GM23338 (cell line): ENCODE results near the gene KCNK4. TPM values are rescaled to one million over a fixed set of nuclear protein-coding genes. Genes with fewer than 3 reads are reported as not detected.

Experiments used
- ATAC-seq: fragments of 200-7000 bp; cut with Tn5 transposase; 3 replicates; pipeline ENCODE4 v1.9.1; 2020
- DNase-seq: peaks from one replicate; pipeline ENCODE4 v3.0.0-alpha.2; 2015; ENCODE audit warnings: low spot score
- H2AFZ ChIP-seq: fragments of 200-600 bp; sonication (generic); 2 replicates; pipeline ENCODE4 v1.8.0; 2016; ENCODE audit warnings: antibody characterized with exemption, mild to moderate bottlenecking, moderate library complexity
- H3F3A ChIP-seq: fragments of 200-600 bp; sonication (generic); replicated peaks from 2 replicates; pipeline ENCODE4 v1.8.0; 2017; ENCODE audit warnings: antibody characterized with exemption, mixed run types, low read depth
- H3K27ac ChIP-seq: fragments of 200-600 bp; sonication (generic); 2 replicates; pipeline ENCODE4 v1.6.1; 2016; ENCODE audit warnings: low read depth
- H3K27me3 ChIP-seq: fragments of 200-600 bp; sonication (generic); 2 replicates; pipeline ENCODE4 v1.8.0; 2016; ENCODE audit warnings: mild to moderate bottlenecking, mixed run types, moderate library complexity; ENCODE audit not compliant: insufficient read depth
- H3K36me3 ChIP-seq: fragments of 200-600 bp; sonication (generic); 2 replicates; pipeline ENCODE4 v1.8.0; 2016; ENCODE audit warnings: mild to moderate bottlenecking; ENCODE audit not compliant: insufficient read depth
- H3K4me1 ChIP-seq: fragments of 200-600 bp; sonication (generic); 2 replicates; pipeline ENCODE4 v1.8.0; 2016; ENCODE audit warnings: mild to moderate bottlenecking, moderate library complexity; ENCODE audit not compliant: insufficient read depth
- H3K4me2 ChIP-seq: fragments of 200-600 bp; sonication (generic); 2 replicates; pipeline ENCODE4 v1.7.1; 2017; ENCODE audit warnings: mixed run types
- H3K4me3 ChIP-seq: fragments of 200-600 bp; sonication (generic); 2 replicates; pipeline ENCODE4 v1.6.1; 2016; ENCODE audit warnings: mixed run types
- H3K79me2 ChIP-seq: fragments of 200-600 bp; sonication (generic); replicated peaks from 2 replicates; pipeline ENCODE4 v1.8.0; 2017; ENCODE audit warnings: mild to moderate bottlenecking; ENCODE audit not compliant: insufficient read depth
- H3K9me2 ChIP-seq: fragments of 200-600 bp; sonication (generic); 2 replicates; pipeline ENCODE4 v1.8.0; 2017; ENCODE audit not compliant: insufficient read depth
- H4K20me1 ChIP-seq: fragments of 200-600 bp; sonication (generic); replicated peaks from 2 replicates; pipeline ENCODE4 v1.8.0; 2017; ENCODE audit warnings: mild to moderate bottlenecking; ENCODE audit not compliant: insufficient read depth
- H3K27ac Mint-ChIP-seq: 2 replicates; pipeline ENCODE4 v1.8.0; 2020; ENCODE audit warnings: inconsistent platforms, mild to moderate bottlenecking, moderate library complexity, mixed read lengths
- H3K27me3 Mint-ChIP-seq: 3 replicates; pipeline ENCODE4 v1.8.0; 2022; ENCODE audit warnings: low read depth, mild to moderate bottlenecking, moderate library complexity, mixed read lengths, inconsistent platforms; ENCODE audit not compliant: insufficient read depth, poor library complexity
- H3K36me3 Mint-ChIP-seq: 3 replicates; pipeline ENCODE4 v1.8.0; 2021; ENCODE audit warnings: low read depth, mild to moderate bottlenecking, inconsistent platforms, moderate library complexity, mixed read lengths
- H3K4me1 Mint-ChIP-seq: 3 replicates; pipeline ENCODE4 v1.8.0; 2020; ENCODE audit warnings: mild to moderate bottlenecking, inconsistent platforms, mixed read lengths
- H3K4me3 Mint-ChIP-seq: 3 replicates; pipeline ENCODE4 v1.8.0; 2021; ENCODE audit warnings: moderate library complexity, mild to moderate bottlenecking, inconsistent platforms, mixed read lengths
- H3K9me3 Mint-ChIP-seq: 3 replicates; pipeline ENCODE4 v1.8.0; 2020; ENCODE audit warnings: moderate library complexity, mild to moderate bottlenecking, inconsistent platforms, mixed read lengths
- CREB1 ChIP-seq: fragments of 250-450 bp; sonication (Bioruptor Pico); IDR thresholded peaks from 2 replicates; pipeline ENCODE4 v1.5.0; 2020; ENCODE audit warnings: low read depth, mild to moderate bottlenecking, moderate library complexity
- CTCF ChIP-seq, 2 experiments: fragments of 200-600 bp in 1 of 2; sonication (generic) in 1 of 2; conservative IDR thresholded peaks; 2 replicates each; pipeline versions ENCODE4 v1.5.1 to v1.6.1; 2016 to 2017; ENCODE audit warnings: antibody characterized with exemption in 2 of 2, low read depth in 2 of 2, mild to moderate bottlenecking in 2 of 2, moderate library complexity in 1 of 2
- EZH2phosphoT487 ChIP-seq: fragments of 200-600 bp; sonication (generic); IDR thresholded peaks from one replicate; pipeline ENCODE4 v1.8.1; 2018; ENCODE audit warnings: antibody characterized with exemption; ENCODE audit not compliant: unreplicated experiment
- NANOG ChIP-seq: IDR thresholded peaks from 2 replicates; pipeline ENCODE4 v1.6.1; 2016; ENCODE audit warnings: antibody characterized with exemption, borderline replicate concordance
- STAT1 ChIP-seq: IDR thresholded peaks from one replicate; pipeline ENCODE4 v1.6.1; 2016; ENCODE audit warnings: antibody characterized with exemption; ENCODE audit not compliant: unreplicated experiment
- ZNF114 ChIP-seq: fragments of 250-450 bp; sonication (Bioruptor Pico); IDR thresholded peaks from 2 replicates; pipeline ENCODE4 v1.5.0; 2020; ENCODE audit warnings: mild to moderate bottlenecking, moderate library complexity
- ZNF331 ChIP-seq: fragments of 250-450 bp; sonication (Bioruptor Pico); IDR thresholded peaks from 2 replicates; pipeline ENCODE4 v1.5.0; 2020; ENCODE audit warnings: low read depth, mild to moderate bottlenecking, moderate library complexity
- polyA plus RNA-seq: library from polyadenylated mRNA; unstranded; fragments of >200 nt; fragmentation: Nextera tagmentation; extraction: Ambion mirVana; gene quantifications from 2 replicates; pipeline ENCODE4 v1.2.1, GENCODE V29; 2016
- total RNA-seq: library from RNA; depleted of rRNA; stranded (reverse); fragments of >200 nt; shearing (Covaris generic); gene quantifications from 2 replicates; pipeline ENCODE4 v1.2.3, GENCODE V29; 2014
- TF ChIP-seq, protein P1 (sequence below): IDR thresholded peaks from 2 replicates; pipeline ENCODE4 v1.6.1; 2016; ENCODE audit warnings: antibody characterized with exemption

The KCNK4 gene
- total and polyA plus RNA-seq, 2 experiments from 2014 or later, result 1.0 TPM; not detected in 1

GRCh38 chr11:64288353-64288750, 2.8 kb upstream of the KCNK4 start:
- H3K4me3 Mint-ChIP-seq, result no peak overlapping the region
- Histone ChIP-seq H3K4me3 (no peak overlapping the region), H3K9me2 (no peaks in the 10 kb centered on the region), H3K36me3 (no peaks in the 10 kb centered on the region), H3K4me1 (peaks cover 8% of the 10 kb centered on the region), H2AFZ (no peak overlapping the region), H4K20me1 (peaks cover 1% of the 10 kb centered on the region; the same call in 1 of the 2 replicates), H3K79me2 (no peaks in the 10 kb centered on the region), H3K4me2 (no peak overlapping the region), H3F3A (peaks cover 13% of the 10 kb centered on the region; the same call in 1 of the 2 replicates), H3K27me3 (peaks cover 55% of the 10 kb centered on the region), H3K27ac (no peak overlapping the region)
- peaks cover 11% of the 10 kb centered on the region for H3K4me1 Mint-ChIP-seq
- no peaks in the 10 kb centered on the region; the same call in 2 of the 3 replicates for H3K36me3 Mint-ChIP-seq
- no peak for ATAC-seq
- peaks cover 50% of the 10 kb centered on the region for H3K27me3 Mint-ChIP-seq
- DNase-seq, result no peak
- H3K9me3 Mint-ChIP-seq, result no peaks in the 10 kb centered on the region; the same call in 1 of the 3 replicates
- TF ChIP-seq ZNF331 (CRISPR knock-in tag) (no peak), ZNF114 (no peak), NANOG (no peak), CTCF (conservative IDR thresholded peaks at IDR 0.05; ENCODE audit: low read depth in 2 of 2) (no peak), EZH2phosphoT487 (no peak)
- TF ChIP-seq, protein P1, sequence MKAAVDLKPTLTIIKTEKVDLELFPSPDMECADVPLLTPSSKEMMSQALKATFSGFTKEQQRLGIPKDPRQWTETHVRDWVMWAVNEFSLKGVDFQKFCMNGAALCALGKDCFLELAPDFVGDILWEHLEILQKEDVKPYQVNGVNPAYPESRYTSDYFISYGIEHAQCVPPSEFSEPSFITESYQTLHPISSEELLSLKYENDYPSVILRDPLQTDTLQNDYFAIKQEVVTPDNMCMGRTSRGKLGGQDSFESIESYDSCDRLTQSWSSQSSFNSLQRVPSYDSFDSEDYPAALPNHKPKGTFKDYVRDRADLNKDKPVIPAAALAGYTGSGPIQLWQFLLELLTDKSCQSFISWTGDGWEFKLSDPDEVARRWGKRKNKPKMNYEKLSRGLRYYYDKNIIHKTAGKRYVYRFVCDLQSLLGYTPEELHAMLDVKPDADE, result no peak
- H3K27ac Mint-ChIP-seq, result no peak overlapping the region

- Histone ChIP-seq H3K27ac (no peak overlapping the region), H3K4me1 (peaks cover 2% of the 10 kb centered on the region; the same call in 1 of the 2 replicates), H3F3A (peaks cover 9% of the 10 kb centered on the region; the same call in 1 of the 2 replicates), H3K27me3 (peaks cover 63% of the 10 kb centered on the region), H2AFZ (no peak overlapping the region), H4K20me1 (peaks cover 3% of the 10 kb centered on the region; the same call in 1 of the 2 replicates), H3K4me3 (no peak overlapping the region), H3K79me2 (no peaks in the 10 kb centered on the region), H3K36me3 (no peaks in the 10 kb centered on the region), H3K4me2 (no peak overlapping the region), H3K9me2 (no peaks in the 10 kb centered on the region)
- H3K36me3 Mint-ChIP-seq, result no peaks in the 10 kb centered on the region; the same call in 2 of the 3 replicates
- no peak overlapping the region; the same call in 2 of the 3 replicates for H3K4me3 Mint-ChIP-seq
- H3K27me3 Mint-ChIP-seq, result peaks cover 57% of the 10 kb centered on the region
- peaks cover 11% of the 10 kb centered on the region for H3K4me1 Mint-ChIP-seq
- no peak overlapping the region for H3K27ac Mint-ChIP-seq
- TF ChIP-seq STAT1 (no peak), CREB1 (CRISPR knock-in tag) (no peak)
- no peaks in the 10 kb centered on the region; the same call in 1 of the 3 replicates for H3K9me3 Mint-ChIP-seq
- DNase-seq, result no peak
- no peak for ATAC-seq
Observed at GRCh38 chr11:64289002-64289564, 2.0 kb upstream of the KCNK4 start.
